Thoracic aorta (tissue), 2 donors: ENCODE results near the gene CENPX. TPM values are rescaled to one million over a fixed set of nuclear protein-coding genes. Genes with fewer than 3 reads are reported as not detected.
A peak's percentile ranks its signal among the peaks of the same experiment; 100 is the strongest.

Source experiments
- ATAC-seq: fragments of 150-250 bp; one replicate; pipeline ENCODE4 v1.8.0; 2017; ENCODE audit warnings: low read depth; ENCODE audit not compliant: insufficient number of reproducible peaks, low FRiP score
- DNase-seq: peaks from one replicate; pipeline ENCODE4 v3.0.0-alpha.2; 2020; ENCODE audit warnings: low spot score
- H3K27ac ChIP-seq, 2 donors: fragments of 200-600 bp; sonication (generic); 1 replicate in 1 of 2; 2 replicates in 1 of 2; pipeline ENCODE4 v1.5.1; 2016; ENCODE audit warnings: mild to moderate bottlenecking in 2 of 2, moderate library complexity in 2 of 2
- H3K27me3 ChIP-seq: fragments of 200-600 bp; sonication (generic); replicated peaks from 2 replicates; pipeline ENCODE4 v1.6.0; 2016; ENCODE audit warnings: mild to moderate bottlenecking; ENCODE audit not compliant: insufficient read depth
- H3K36me3 ChIP-seq: fragments of 200-600 bp; sonication (generic); one replicate; pipeline ENCODE4 v1.5.1; 2016
- H3K4me1 ChIP-seq, 2 donors: fragments of 200-600 bp; sonication (generic); 1 replicate in 1 of 2; 2 replicates in 1 of 2; pipeline versions ENCODE4 v1.5.1 to v1.6.0; 2016; ENCODE audit warnings: low read depth in 2 of 2, mild to moderate bottlenecking in 1 of 2; ENCODE audit not compliant: control insufficient read depth in 1 of 2
- H3K4me3 ChIP-seq: fragments of 200-600 bp; sonication (generic); 2 replicates; pipeline ENCODE4 v1.5.1; 2016; ENCODE audit warnings: mild to moderate bottlenecking
- H3K9me3 ChIP-seq: fragments of 200-600 bp; sonication (generic); 2 replicates; pipeline ENCODE4 v1.5.1; 2016
- total RNA-seq, 2 donors: library from RNA; depleted of rRNA; stranded (reverse); fragments of >200 nt; gene quantifications; one replicate each; pipeline versions ENCODE4 v1.1.0 to v1.2.3, GENCODE V29; 2016
- TF ChIP-seq, protein P1 (sequence below): fragments of 200-600 bp; sonication (generic); IDR thresholded peaks from one replicate; pipeline ENCODE4 v1.5.1; 2019; ENCODE audit warnings: antibody characterized with exemption

Gene CENPX
- total RNA-seq, 2 donors from 2014 or later: 31.4 to 40.4 TPM

DNA sequence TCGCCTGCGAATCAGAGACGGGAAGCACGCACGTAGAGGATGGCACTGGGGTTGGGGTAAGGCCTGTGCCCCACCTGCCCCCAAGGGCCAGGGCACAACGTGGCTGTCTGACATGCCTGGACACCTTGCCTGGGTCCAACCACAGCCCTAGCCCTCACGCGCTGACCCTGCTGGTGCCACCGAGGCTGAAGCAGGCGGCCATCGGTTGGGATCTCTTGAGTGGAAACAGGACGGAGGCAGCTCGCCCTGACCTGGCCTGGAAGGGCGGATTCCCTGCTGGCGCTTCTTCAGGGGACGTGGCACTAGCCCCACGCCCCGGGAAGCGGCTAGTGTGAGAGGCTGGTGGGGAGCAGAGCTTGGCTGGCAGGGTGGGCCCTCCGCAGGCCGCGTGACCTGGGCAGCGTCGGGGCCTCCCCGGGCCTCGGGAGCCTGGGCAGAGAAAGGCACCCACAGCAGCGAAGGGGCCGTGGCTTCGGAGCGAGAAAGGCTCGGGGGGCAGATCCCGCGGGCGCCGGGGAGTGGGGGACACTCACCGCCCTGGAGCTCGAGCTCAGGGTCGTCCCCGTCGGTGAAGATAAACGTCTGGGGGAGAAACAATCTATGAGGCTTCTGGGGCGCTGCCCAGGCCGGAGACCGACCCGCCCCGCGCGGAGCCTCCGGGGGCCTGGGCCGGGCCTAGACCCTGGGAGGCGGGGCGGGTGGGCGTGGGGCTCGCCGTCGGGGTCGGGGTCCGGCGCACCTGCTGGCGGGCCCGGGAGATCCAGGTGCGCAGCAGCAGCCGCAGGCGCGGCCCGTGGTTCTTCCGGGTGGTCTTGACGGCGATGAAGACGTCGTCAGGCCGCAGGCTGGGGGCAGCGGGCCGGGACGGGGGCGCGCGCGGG, 28.3 kb upstream of the CENPX start:
- Histone ChIP-seq H3K36me3 (peaks cover 30% of the 10 kb centered on the region), H3K4me1 (peaks cover 9 to 38% of the 10 kb centered on the region in 2 donors), H3K27me3 (no peaks in the 10 kb centered on the region), H3K4me3 (peak overlapping the region; percentile 82), H3K27ac (no peak overlapping the region), H3K9me3 (no peaks in the 10 kb centered on the region)
- ATAC-seq: no peak
- TF ChIP-seq, protein P1, sequence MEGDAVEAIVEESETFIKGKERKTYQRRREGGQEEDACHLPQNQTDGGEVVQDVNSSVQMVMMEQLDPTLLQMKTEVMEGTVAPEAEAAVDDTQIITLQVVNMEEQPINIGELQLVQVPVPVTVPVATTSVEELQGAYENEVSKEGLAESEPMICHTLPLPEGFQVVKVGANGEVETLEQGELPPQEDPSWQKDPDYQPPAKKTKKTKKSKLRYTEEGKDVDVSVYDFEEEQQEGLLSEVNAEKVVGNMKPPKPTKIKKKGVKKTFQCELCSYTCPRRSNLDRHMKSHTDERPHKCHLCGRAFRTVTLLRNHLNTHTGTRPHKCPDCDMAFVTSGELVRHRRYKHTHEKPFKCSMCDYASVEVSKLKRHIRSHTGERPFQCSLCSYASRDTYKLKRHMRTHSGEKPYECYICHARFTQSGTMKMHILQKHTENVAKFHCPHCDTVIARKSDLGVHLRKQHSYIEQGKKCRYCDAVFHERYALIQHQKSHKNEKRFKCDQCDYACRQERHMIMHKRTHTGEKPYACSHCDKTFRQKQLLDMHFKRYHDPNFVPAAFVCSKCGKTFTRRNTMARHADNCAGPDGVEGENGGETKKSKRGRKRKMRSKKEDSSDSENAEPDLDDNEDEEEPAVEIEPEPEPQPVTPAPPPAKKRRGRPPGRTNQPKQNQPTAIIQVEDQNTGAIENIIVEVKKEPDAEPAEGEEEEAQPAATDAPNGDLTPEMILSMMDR: no peak
- DNase-seq: no peak

DNA sequence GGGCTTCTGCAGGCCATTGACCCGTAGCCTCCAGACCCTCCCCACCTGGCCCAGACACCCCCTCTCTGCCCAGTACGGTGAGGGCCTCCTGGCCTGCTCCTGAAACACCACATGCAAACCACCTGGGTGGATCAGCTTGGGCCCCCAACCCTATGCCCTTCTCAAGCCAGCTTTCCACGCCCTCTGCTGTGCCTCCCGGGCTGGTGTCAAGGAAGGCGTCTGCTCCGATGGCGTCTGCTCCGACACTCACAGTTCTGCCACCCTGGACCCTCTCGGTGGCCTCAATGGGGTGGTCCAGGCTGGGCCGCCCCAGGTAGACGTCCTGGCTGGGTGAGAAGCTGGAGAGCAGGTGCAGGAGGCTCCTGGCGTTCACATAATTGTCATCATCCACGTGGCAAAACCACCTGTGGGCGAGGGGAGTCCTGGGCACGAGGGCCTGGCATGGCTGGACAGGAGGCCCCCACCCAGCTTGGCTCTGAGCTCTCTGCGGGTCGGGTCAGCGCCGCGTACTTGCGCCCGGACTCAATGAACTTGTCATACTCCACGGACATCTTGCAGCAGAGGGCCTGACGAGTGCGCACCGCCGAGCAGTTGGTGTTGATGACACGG, 27.6 kb upstream of the CENPX start:
- H3K36me3 ChIP-seq: peaks cover 25% of the 10 kb centered on the region
- TF ChIP-seq, protein P1: no peak
- no peak overlapping the region for H3K27ac ChIP-seq
- peaks cover 9 to 38% of the 10 kb centered on the region in 2 donors for H3K4me1 ChIP-seq
- no peaks in the 10 kb centered on the region for H3K9me3 ChIP-seq
- H3K27me3 ChIP-seq: no peaks in the 10 kb centered on the region
- ATAC-seq (no peak), DNase-seq (no peak)
- peak overlapping the region; percentile 82 for H3K4me3 ChIP-seq

DNA sequence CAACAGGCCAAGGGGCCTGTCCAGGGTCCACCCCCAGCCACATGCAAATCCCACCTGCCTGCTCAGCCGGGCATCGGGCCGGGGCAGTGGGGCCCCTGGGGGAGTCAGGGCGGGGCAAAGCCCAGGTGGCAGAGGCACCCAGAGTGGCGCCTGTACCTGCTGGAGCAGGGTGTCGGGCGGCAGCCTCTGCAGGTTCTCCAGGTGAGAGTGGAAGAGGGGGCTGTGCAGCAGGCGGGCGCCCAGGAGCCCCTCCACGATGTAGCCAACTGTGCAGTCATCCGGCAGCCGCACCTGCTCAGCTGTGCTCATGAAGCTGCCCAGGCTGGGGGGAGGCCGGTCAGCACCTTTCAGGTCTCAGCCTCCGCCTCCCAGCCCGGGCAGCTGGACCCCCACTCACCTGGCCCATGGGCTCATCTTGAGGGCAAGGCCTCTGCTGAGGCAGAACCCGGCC, 26.9 kb upstream of the CENPX start:
- no peak for DNase-seq
- no peaks in the 10 kb centered on the region for H3K27me3 ChIP-seq
- no peaks in the 10 kb centered on the region for H3K9me3 ChIP-seq
- H3K4me3 ChIP-seq: no peak overlapping the region
- ATAC-seq: no peak
- TF ChIP-seq, protein P1: no peak
- peaks cover 9 to 38% of the 10 kb centered on the region in 2 donors for H3K4me1 ChIP-seq
- no peak overlapping the region for H3K27ac ChIP-seq
- peaks cover 20% of the 10 kb centered on the region for H3K36me3 ChIP-seq

DNA sequence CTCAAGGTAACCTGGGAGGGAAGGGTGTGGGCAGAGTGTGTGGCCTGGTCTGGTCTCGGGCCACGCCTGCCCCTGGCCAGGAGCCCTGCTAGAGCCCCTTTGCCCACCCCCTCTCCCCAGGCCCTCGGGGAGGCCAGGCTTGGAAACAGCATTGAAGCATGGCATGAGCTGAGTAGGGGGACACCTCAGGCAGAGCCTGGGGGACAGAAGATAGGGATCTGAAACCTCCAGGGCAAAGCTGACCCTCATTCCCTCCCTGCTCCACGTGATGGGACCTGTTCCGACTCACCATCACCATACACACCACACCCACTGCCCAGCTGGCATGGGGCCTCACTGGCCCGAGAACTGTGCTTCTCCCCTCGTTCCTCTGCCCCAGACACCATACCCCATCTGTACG, 26.4 kb upstream of the CENPX start:
- no peaks in the 10 kb centered on the region for H3K9me3 ChIP-seq
- TF ChIP-seq, protein P1: no peak
- H3K27me3 ChIP-seq: no peaks in the 10 kb centered on the region
- DNase-seq (no peak), ATAC-seq (no peak)
- H3K36me3 ChIP-seq: peaks cover 15% of the 10 kb centered on the region
- H3K27ac ChIP-seq: no peak overlapping the region
- H3K4me3 ChIP-seq: no peak overlapping the region
- H3K4me1 ChIP-seq: peaks cover 9 to 38% of the 10 kb centered on the region in 2 donors

DNA sequence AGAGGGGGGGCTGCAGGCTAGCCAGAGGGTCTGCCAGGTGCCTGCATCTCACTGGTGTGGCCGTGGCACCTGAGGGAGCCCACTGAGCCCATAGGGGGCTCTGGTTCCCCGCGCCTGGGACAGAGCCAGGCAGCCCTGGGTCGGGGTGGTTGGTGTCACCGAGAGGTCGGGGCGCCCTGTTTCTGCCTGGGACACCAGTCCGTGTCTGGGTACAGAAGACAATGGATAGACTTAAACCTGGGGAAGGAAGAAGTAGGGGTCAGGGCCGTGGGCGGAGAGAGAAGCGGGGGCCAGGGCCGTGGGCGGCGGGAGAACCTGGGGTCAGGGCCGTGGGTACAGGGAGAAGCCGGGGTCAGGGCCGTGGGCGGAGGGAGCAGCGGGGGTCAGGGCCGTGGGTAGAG, 25.9 kb upstream of the CENPX start:
- ATAC-seq (no peak), DNase-seq (no peak)
- TF ChIP-seq, protein P1: no peak
- Histone ChIP-seq H3K27ac (no peak overlapping the region), H3K27me3 (no peaks in the 10 kb centered on the region), H3K36me3 (peaks cover 10% of the 10 kb centered on the region), H3K9me3 (no peaks in the 10 kb centered on the region), H3K4me3 (no peak overlapping the region), H3K4me1 (peaks cover 9 to 33% of the 10 kb centered on the region in 2 donors)
